ACC112 (cell line): ENCODE results near the gene RIN2.

Experiments
- H2AFZ ChIP-seq: fragments of 200-600 bp; sonication (generic); one replicate; pipeline ENCODE4 v1.6.0; 2017; ENCODE audit warnings: antibody characterized with exemption, low read length; ENCODE audit not compliant: unreplicated experiment
- H3K27ac ChIP-seq: fragments of 200-600 bp; sonication (generic); 2 replicates; pipeline ENCODE4 v1.5.1; 2014; ENCODE audit warnings: low read depth, mild to moderate bottlenecking, antibody characterized with exemption, low read length, moderate library complexity
- H3K27me3 ChIP-seq: fragments of 200-600 bp; sonication (generic); 2 replicates; pipeline ENCODE4 v1.6.1; 2014; ENCODE audit warnings: mild to moderate bottlenecking, antibody characterized with exemption, low read length, moderate library complexity, mixed read lengths; ENCODE audit not compliant: insufficient read depth
- H3K36me3 ChIP-seq: fragments of 200-600 bp; sonication (generic); 2 replicates; pipeline ENCODE4 v1.6.1; 2016; ENCODE audit warnings: mild to moderate bottlenecking, antibody characterized with exemption, low read length, moderate library complexity, mixed read lengths; ENCODE audit not compliant: insufficient read depth
- H3K4me1 ChIP-seq: fragments of 200-600 bp; sonication (generic); one replicate; pipeline ENCODE4 v1.6.1; 2016; ENCODE audit warnings: low read length, mixed read lengths; ENCODE audit not compliant: insufficient read depth, unreplicated experiment, control insufficient read depth
- H3K4me3 ChIP-seq: fragments of 200-600 bp; sonication (generic); 2 replicates; pipeline ENCODE4 v1.5.1; 2014; ENCODE audit warnings: mild to moderate bottlenecking, low read depth, low read length
- H3K79me2 ChIP-seq: fragments of 200-600 bp; sonication (generic); one replicate; pipeline ENCODE4 v1.6.0; 2016; ENCODE audit warnings: low read length; ENCODE audit not compliant: control insufficient read depth, unreplicated experiment, insufficient read depth

RIN2 gene

GRCh38 chr20:19777315-19777714, 19.3 kb downstream of the RIN2 start:
- peaks cover 18% of the 10 kb centered on the region for H3K4me1 ChIP-seq
- H3K27me3 ChIP-seq = no peaks in the 10 kb centered on the region
- no peak overlapping the region for H2AFZ ChIP-seq

GRCh38 chr20:19777981-19778380, 19.9 kb downstream of the RIN2 start:
- Histone ChIP-seq H3K27ac (no peak overlapping the region), H3K79me2 (peaks cover 2% of the 10 kb centered on the region), H3K36me3 (no peaks in the 10 kb centered on the region), H2AFZ (no peak overlapping the region), H3K4me3 (no peak overlapping the region), H3K27me3 (no peaks in the 10 kb centered on the region), H3K4me1 (peaks cover 18% of the 10 kb centered on the region)

More at GRCh38 chr20:19777315-19777714, 19.3 kb downstream of the RIN2 start:
- no peak overlapping the region for H3K27ac ChIP-seq
- H3K79me2 ChIP-seq = peaks cover 2% of the 10 kb centered on the region
- H3K4me3 ChIP-seq = no peak overlapping the region
- H3K36me3 ChIP-seq = no peaks in the 10 kb centered on the region

- Histone ChIP-seq H3K4me3 (no peak overlapping the region), H3K27me3 (no peaks in the 10 kb centered on the region), H3K4me1 (peaks cover 18% of the 10 kb centered on the region), H3K79me2 (peaks cover 2% of the 10 kb centered on the region), H2AFZ (no peak overlapping the region), H3K27ac (no peak overlapping the region), H3K36me3 (no peaks in the 10 kb centered on the region)
These were observed 20.3 kb downstream of the RIN2 start for GRCh38 chr20:19778404-19778803.

DNA sequence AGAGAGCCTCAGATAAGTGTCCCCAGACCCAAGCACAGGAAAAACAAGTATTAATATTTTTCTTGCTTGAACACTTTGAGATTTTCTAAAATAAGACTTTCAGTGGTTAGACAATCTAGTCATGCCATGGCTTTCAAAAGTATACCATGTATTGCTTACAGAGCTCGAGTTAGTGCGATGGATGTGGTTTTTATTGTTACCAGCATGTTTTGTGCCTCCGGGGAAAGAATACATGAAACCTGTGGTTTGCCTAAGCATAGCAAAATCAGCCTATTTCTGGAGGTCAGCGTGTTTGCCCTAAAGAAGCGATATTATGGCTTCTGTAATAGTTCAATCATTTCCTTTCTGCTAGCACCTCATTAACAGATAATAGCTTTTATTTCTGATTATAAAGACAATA, 21.6 kb downstream of the RIN2 start:
- H3K79me2 ChIP-seq = peaks cover 2% of the 10 kb centered on the region
- no peak overlapping the region for H2AFZ ChIP-seq
- no peaks in the 10 kb centered on the region for H3K27me3 ChIP-seq
- H3K27ac ChIP-seq = no peak overlapping the region
- H3K36me3 ChIP-seq = no peaks in the 10 kb centered on the region
- no peak overlapping the region for H3K4me3 ChIP-seq
- peaks cover 27% of the 10 kb centered on the region for H3K4me1 ChIP-seq

GRCh38 chr20:19780261-19780660, 22.2 kb downstream of the RIN2 start:
- no peak overlapping the region for H2AFZ ChIP-seq
- no peaks in the 10 kb centered on the region for H3K36me3 ChIP-seq
- H3K4me3 ChIP-seq = no peak overlapping the region
- H3K4me1 ChIP-seq = peaks cover 32% of the 10 kb centered on the region
- no peaks in the 10 kb centered on the region for H3K27me3 ChIP-seq
- peaks cover 2% of the 10 kb centered on the region for H3K79me2 ChIP-seq
- no peak overlapping the region for H3K27ac ChIP-seq

DNA sequence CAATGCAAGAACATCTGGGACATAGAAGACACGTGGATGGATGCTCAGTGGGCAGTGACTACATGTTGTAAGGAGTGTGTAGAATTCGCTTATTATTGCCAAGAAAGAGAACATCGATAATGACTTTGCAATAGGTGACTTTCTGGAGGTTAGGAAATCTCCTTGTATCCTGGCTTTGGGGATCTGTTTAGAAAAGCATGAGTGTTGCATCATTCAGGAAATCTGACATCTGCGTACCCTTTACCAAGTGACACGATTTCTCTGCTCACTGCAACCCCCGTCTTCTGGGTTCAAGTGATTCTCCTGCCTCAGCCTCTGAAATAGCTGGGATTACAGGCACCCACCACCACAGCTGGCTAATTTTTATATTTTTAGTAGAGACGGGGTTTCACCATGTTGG, 23.2 kb downstream of the RIN2 start:
- Histone ChIP-seq H2AFZ (no peak overlapping the region), H3K27me3 (no peaks in the 10 kb centered on the region), H3K36me3 (no peaks in the 10 kb centered on the region), H3K27ac (no peak overlapping the region), H3K4me3 (no peak overlapping the region), H3K79me2 (peaks cover 2% of the 10 kb centered on the region), H3K4me1 (peaks cover 41% of the 10 kb centered on the region)

GRCh38 chr20:19782669-19783068, 24.6 kb downstream of the RIN2 start:
- Histone ChIP-seq H3K79me2 (peaks cover 3% of the 10 kb centered on the region), H3K27me3 (no peaks in the 10 kb centered on the region), H3K4me3 (no peak overlapping the region), H3K27ac (no peak overlapping the region), H3K36me3 (no peaks in the 10 kb centered on the region), H3K4me1 (peaks cover 41% of the 10 kb centered on the region), H2AFZ (no peak overlapping the region)

GRCh38 chr20:19783966-19784401, 25.9 kb downstream of the RIN2 start:
- Histone ChIP-seq H3K79me2 (peaks cover 4% of the 10 kb centered on the region), H3K4me3 (no peak overlapping the region), H3K36me3 (no peaks in the 10 kb centered on the region), H2AFZ (no peak overlapping the region), H3K27ac (peak overlapping the region; percentile 84), H3K4me1 (peaks cover 35% of the 10 kb centered on the region), H3K27me3 (no peaks in the 10 kb centered on the region)

DNA sequence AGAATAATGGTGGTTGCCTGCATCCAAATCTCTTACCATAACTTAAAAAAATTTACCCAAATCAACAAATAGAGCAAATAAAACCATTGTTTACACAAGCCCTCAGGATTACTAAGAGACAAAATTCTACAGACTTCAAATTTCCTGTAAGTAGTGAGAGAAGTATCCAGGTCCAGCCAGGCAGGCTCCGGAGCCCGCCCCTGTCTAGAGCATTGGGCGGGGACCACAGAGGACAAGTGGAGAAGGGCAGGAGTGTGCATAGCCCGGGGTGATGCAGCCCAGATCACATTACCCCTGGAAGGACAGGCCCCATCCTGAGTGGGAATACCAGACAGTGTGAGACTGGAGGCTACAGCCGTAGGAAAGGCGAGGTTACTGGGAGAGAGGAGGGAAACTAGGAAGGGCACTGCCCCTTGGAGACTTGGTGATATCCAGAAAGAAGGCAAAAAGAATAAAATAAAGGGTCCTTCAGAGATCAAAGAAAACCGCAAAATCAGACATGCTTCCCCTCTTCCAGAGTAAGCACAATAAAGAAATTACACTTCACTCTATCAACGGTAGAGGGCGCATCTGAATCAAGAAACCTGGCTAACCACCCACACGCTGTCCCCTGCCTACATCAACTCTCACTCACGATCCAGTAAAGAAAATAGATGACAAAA, 26.6 kb downstream of the RIN2 start:
- H3K27me3 ChIP-seq = no peaks in the 10 kb centered on the region
- peak overlapping the region; percentile 13 for H3K4me3 ChIP-seq
- H3K27ac ChIP-seq = peak overlapping the region; percentile 84
- no peaks in the 10 kb centered on the region for H3K36me3 ChIP-seq
- H3K79me2 ChIP-seq = peaks cover 4% of the 10 kb centered on the region
- peaks cover 35% of the 10 kb centered on the region for H3K4me1 ChIP-seq
- H2AFZ ChIP-seq = peak overlapping the region; percentile 77

- peak overlapping the region; percentile 13 for H3K4me3 ChIP-seq
These were observed 27.3 kb downstream of the RIN2 start for GRCh38 chr20:19785173-19785982.

DNA sequence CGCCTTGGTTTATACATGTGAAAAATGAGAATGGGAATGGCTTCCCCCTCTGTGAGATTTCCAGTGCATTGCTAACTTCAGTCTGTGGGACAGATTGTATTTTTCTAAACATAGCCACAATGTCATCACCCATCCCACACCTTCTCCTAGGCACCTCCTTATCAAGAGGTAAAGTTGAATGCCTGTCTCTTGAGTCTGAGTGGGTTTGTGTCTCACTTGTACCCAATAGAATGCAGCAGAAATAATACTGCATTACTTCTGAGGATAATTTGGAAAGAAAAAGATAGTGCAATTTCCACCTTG, 27.9 kb downstream of the RIN2 start:
- H3K79me2 ChIP-seq = peaks cover 4% of the 10 kb centered on the region
- H3K27me3 ChIP-seq = no peaks in the 10 kb centered on the region
- peak overlapping the region; percentile 7; the same call in 1 of the 2 replicates for H3K4me3 ChIP-seq
- no peak overlapping the region for H2AFZ ChIP-seq
- H3K27ac ChIP-seq = peak overlapping the region; percentile 84
- peaks cover 35% of the 10 kb centered on the region for H3K4me1 ChIP-seq
- no peaks in the 10 kb centered on the region for H3K36me3 ChIP-seq

More at GRCh38 chr20:19785173-19785982, 27.3 kb downstream of the RIN2 start:
- no peaks in the 10 kb centered on the region for H3K36me3 ChIP-seq
- no peaks in the 10 kb centered on the region for H3K27me3 ChIP-seq
- peaks cover 35% of the 10 kb centered on the region for H3K4me1 ChIP-seq
- peaks cover 4% of the 10 kb centered on the region for H3K79me2 ChIP-seq
- peak overlapping the region; percentile 36 for H2AFZ ChIP-seq
- H3K27ac ChIP-seq = peak overlapping the region; percentile 84
